H9 (cell line): ENCODE measurements around the gene UGT1A8. TPM values are rescaled to one million over a fixed set of nuclear protein-coding genes. Genes with fewer than 3 reads are reported as not detected.

Source experiments
- DNase-seq: peaks from one replicate; pipeline ENCODE4 v3.0.0-alpha.2; 2017
- H2AFZ ChIP-seq: one replicate; pipeline ENCODE4 v1.6.1; 2013; ENCODE audit warnings: mild to moderate bottlenecking, low read length, control low read depth, moderate library complexity
- H2AK5ac ChIP-seq: 2 replicates; pipeline ENCODE4 v1.6.1; 2013; ENCODE audit warnings: low read length, control low read depth, mixed read lengths; ENCODE audit not compliant: insufficient read length
- H2BK120ac ChIP-seq: one replicate; pipeline ENCODE4 v1.6.1; 2013; ENCODE audit warnings: low read depth, mild to moderate bottlenecking, low read length, control low read depth, inconsistent platforms; ENCODE audit not compliant: poor library complexity, severe bottlenecking
- H2BK12ac ChIP-seq: 2 replicates; pipeline ENCODE4 v1.6.1; 2013; ENCODE audit warnings: low read length, control low read depth, mixed read lengths, low read depth; ENCODE audit not compliant: insufficient read length
- H2BK15ac ChIP-seq: 2 replicates; pipeline ENCODE4 v1.6.1; 2013; ENCODE audit warnings: low read depth, low read length, control low read depth
- H2BK20ac ChIP-seq: one replicate; pipeline ENCODE4 v1.6.1; 2013; ENCODE audit warnings: low read depth, mild to moderate bottlenecking, low read length, control low read depth, inconsistent platforms; ENCODE audit not compliant: poor library complexity, severe bottlenecking
- H2BK5ac ChIP-seq: 2 replicates; pipeline ENCODE4 v1.6.1; 2013; ENCODE audit warnings: low read length, control low read depth, mixed read lengths; ENCODE audit not compliant: insufficient read length
- H3K14ac ChIP-seq: 2 replicates; pipeline ENCODE4 v1.6.1; 2013; ENCODE audit warnings: low read length, control low read depth; ENCODE audit not compliant: insufficient read depth
- H3K18ac ChIP-seq: 2 replicates; pipeline ENCODE4 v1.6.1; 2013; ENCODE audit warnings: low read depth, mild to moderate bottlenecking, mixed read lengths, low read length, control low read depth; ENCODE audit not compliant: insufficient read length
- H3K23ac ChIP-seq: 2 replicates; pipeline ENCODE4 v1.6.1; 2013; ENCODE audit warnings: low read length, control low read depth, mixed read lengths, low read depth; ENCODE audit not compliant: insufficient read length
- H3K23me2 ChIP-seq: 2 replicates; pipeline ENCODE4 v1.6.1; 2013; ENCODE audit warnings: low read depth, mild to moderate bottlenecking, mixed read lengths, low read length, control low read depth; ENCODE audit not compliant: insufficient read length, poor library complexity, severe bottlenecking
- H3K27ac ChIP-seq: 2 replicates; pipeline ENCODE4 v1.5.1; 2013; ENCODE audit warnings: low read length, control low read depth, mixed read lengths, low read depth; ENCODE audit not compliant: insufficient read length
- H3K27me3 ChIP-seq: 2 replicates; pipeline ENCODE4 v1.6.1; 2013; ENCODE audit warnings: low read length, control low read depth, inconsistent platforms; ENCODE audit not compliant: insufficient read depth
- H3K4ac ChIP-seq: 2 replicates; pipeline ENCODE4 v1.6.1; 2013; ENCODE audit warnings: low read depth, mild to moderate bottlenecking, control low read depth, inconsistent platforms, low read length, moderate library complexity
- H3K4me1 ChIP-seq: 2 replicates; pipeline ENCODE4 v1.6.1; 2013; ENCODE audit warnings: low read length, control low read depth, inconsistent platforms; ENCODE audit not compliant: insufficient read depth
- H3K4me2 ChIP-seq: 2 replicates; pipeline ENCODE4 v1.6.1; 2013; ENCODE audit warnings: low read length, control low read depth, mixed read lengths; ENCODE audit not compliant: insufficient read length, insufficient read depth
- H3K56ac ChIP-seq: 2 replicates; pipeline ENCODE4 v1.6.1; 2013; ENCODE audit warnings: low read depth, mild to moderate bottlenecking, mixed read lengths, low read length, control low read depth; ENCODE audit not compliant: insufficient read length
- H3K79me1 ChIP-seq: 2 replicates; pipeline ENCODE4 v1.6.1; 2013; ENCODE audit warnings: low read depth, mild to moderate bottlenecking, moderate library complexity, low read length, control low read depth, inconsistent platforms; ENCODE audit not compliant: insufficient read depth, poor library complexity, severe bottlenecking
- H3K79me2 ChIP-seq: 2 replicates; pipeline ENCODE4 v1.6.1; 2013; ENCODE audit warnings: low read length, control low read depth, inconsistent platforms; ENCODE audit not compliant: insufficient read depth
- H3K9ac ChIP-seq: 2 replicates; pipeline ENCODE4 v1.6.1; 2013; ENCODE audit warnings: low read length, control low read depth, mixed read lengths; ENCODE audit not compliant: insufficient read length; ENCODE audit errors: extremely low read depth
- H3K9me3 ChIP-seq: one replicate; pipeline ENCODE4 v1.6.1; 2013; ENCODE audit warnings: low read depth, low read length, inconsistent platforms; ENCODE audit not compliant: control insufficient read depth
- H3T11ph ChIP-seq: one replicate; pipeline ENCODE4 v1.6.1; 2013; ENCODE audit warnings: mild to moderate bottlenecking, low read length, control low read depth, inconsistent platforms
- H4K20me1 ChIP-seq: one replicate; pipeline ENCODE4 v1.6.1; 2013; ENCODE audit not compliant: control insufficient read depth, insufficient read length, insufficient read depth
- H4K5ac ChIP-seq: 2 replicates; pipeline ENCODE4 v1.6.1; 2013; ENCODE audit warnings: low read depth, mild to moderate bottlenecking, mixed read lengths, low read length, control low read depth; ENCODE audit not compliant: insufficient read length
- H4K8ac ChIP-seq: replicated peaks from 2 replicates; pipeline ENCODE4 v1.6.1; 2013; ENCODE audit warnings: low read length, control low read depth, mixed read lengths, low read depth; ENCODE audit not compliant: insufficient read length
- H4K91ac ChIP-seq: 2 replicates; pipeline ENCODE4 v1.6.1; 2013; ENCODE audit warnings: low read depth, mild to moderate bottlenecking, moderate library complexity, mixed read lengths, low read length, control low read depth; ENCODE audit not compliant: insufficient read length
- H3K27ac Mint-ChIP-seq, 3 experiments: 2 replicates in 2 of 3; 3 replicates in 1 of 3; pipeline ENCODE4 v1.8.0; 2020 to 2021; ENCODE audit warnings: mixed read lengths in 3 of 3, mild to moderate bottlenecking in 1 of 3, moderate library complexity in 1 of 3
- H3K27me3 Mint-ChIP-seq: 2 replicates; pipeline ENCODE4 v1.8.0; 2021; ENCODE audit warnings: low read depth, mild to moderate bottlenecking, moderate library complexity, mixed read lengths
- H3K36me3 Mint-ChIP-seq, 3 experiments: 2 replicates in 2 of 3; 3 replicates in 1 of 3; pipeline ENCODE4 v1.8.0; 2020 to 2021; ENCODE audit warnings: low read depth in 3 of 3, mixed read lengths in 3 of 3; ENCODE audit not compliant: insufficient read depth in 1 of 3
- H3K4me1 Mint-ChIP-seq, 2 experiments: 2 replicates each; pipeline ENCODE4 v1.8.0; 2020; ENCODE audit warnings: mixed read lengths in 2 of 2
- H3K4me3 Mint-ChIP-seq, 2 experiments: 2 replicates in 1 of 2; 3 replicates in 1 of 2; pipeline ENCODE4 v1.8.0; 2020 to 2021; ENCODE audit warnings: mild to moderate bottlenecking in 2 of 2, mixed read lengths in 2 of 2, moderate library complexity in 1 of 2
- H3K9me3 Mint-ChIP-seq, 2 experiments: 2 replicates in 1 of 2; 3 replicates in 1 of 2; pipeline ENCODE4 v1.8.0; 2020; ENCODE audit warnings: mild to moderate bottlenecking in 2 of 2, mixed read lengths in 2 of 2, moderate library complexity in 1 of 2
- WGBS: extraction: QIAGEN DNeasy Blood & Tissue Kit; methylation state at CpG from one replicate; pipeline ENCODE4 v1.1.7; 2013; ENCODE audit warnings: missing lambda C conversion rate, low lambda C conversion rate, mixed read lengths; ENCODE audit not compliant: insufficient read length; ENCODE audit errors: extremely low coverage; 5-methylcytosine and 5-hydroxymethylcytosine counted together
- total RNA-seq: library from RNA; stranded (reverse); gene quantifications from 2 replicates; pipeline ENCODE4 v1.2.1, GENCODE V29; 2021
- TF ChIP-seq, protein P1 (sequence below): fragments of 200-600 bp; sonication (generic); conservative IDR thresholded peaks from 3 replicates; pipeline ENCODE4 v1.8.0; 2021; ENCODE audit warnings: antibody characterized with exemption, mild to moderate bottlenecking

Gene UGT1A8
- total RNA-seq, 1 experiment from 2014 or later: not detected

DNA sequence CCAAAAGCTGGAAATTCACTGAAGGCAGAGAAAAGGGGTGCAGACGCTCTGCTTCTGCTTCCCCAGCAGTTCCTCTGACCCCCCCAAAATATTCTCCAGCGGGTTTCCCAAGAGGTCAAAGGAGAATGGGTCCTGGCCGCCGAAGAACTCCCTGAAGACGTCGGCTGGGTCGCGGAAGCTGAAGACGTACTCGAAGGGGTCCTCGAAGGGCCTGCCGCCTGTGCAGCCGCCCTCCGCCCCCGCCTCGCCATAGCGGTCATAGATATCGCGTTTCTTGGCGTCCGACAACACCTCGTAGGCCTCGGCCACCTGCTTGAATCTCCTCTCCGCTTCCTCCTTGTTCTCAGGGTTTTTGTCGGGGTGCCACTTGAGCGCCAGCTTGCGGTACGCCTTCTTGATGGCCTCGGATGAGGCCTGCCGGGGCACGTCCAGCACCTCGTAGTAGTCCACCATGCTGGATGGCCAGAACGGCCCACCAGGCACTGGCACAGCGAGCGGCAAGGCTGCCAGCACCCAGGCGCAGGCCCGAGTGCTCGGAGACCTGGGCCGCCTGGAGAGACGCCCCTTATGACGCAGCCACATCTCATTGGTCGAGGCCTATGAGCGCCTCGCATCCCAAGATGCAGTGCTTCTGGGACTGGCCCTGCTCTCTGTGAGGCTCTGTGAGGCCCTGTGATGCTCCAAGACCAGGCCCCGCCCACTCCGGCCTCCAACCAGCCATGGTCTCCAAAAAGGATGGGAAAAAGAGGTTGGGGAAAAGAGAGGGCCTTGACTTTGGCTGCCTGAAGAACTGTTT, 126.2 kb downstream of the UGT1A8 start:
- Histone ChIP-seq H3K23ac (no peak overlapping the region), H2BK5ac (no peak overlapping the region), H2BK20ac (no peak overlapping the region), H3K4me2 (no peak overlapping the region), H3K23me2 (no peaks in the 10 kb centered on the region), H3K4me1 (no peaks in the 10 kb centered on the region), H4K8ac (no peak overlapping the region), H3K27ac (no peak overlapping the region), H3K4ac (no peak overlapping the region), H2BK12ac (no peak overlapping the region), H3T11ph (no peak overlapping the region), H3K27me3 (no peaks in the 10 kb centered on the region), H3K79me2 (no peaks in the 10 kb centered on the region), H3K14ac (no peak overlapping the region; the same call in 1 of the 2 replicates), H3K9ac (no peak overlapping the region), H2BK15ac (no peak overlapping the region), H4K91ac (no peak overlapping the region), H4K5ac (no peak overlapping the region), H3K56ac (no peak overlapping the region), H2AFZ (no peak overlapping the region), H3K79me1 (no peaks in the 10 kb centered on the region), H3K9me3 (no peaks in the 10 kb centered on the region), H3K18ac (no peak overlapping the region), H4K20me1 (no peaks in the 10 kb centered on the region), H2BK120ac (no peak overlapping the region), H2AK5ac (no peak overlapping the region)
- Mint-ChIP-seq H3K9me3 (peaks cover 11 to 16% of the 10 kb centered on the region in 2 experiments), H3K27ac (no peak overlapping the region), H3K4me3 (no peak overlapping the region), H3K36me3 (peaks cover 0 to 3% (median 0%) of the 10 kb centered on the region in 3 experiments; a peak in 1 of 7 replicates), H3K4me1 (no peaks in the 10 kb centered on the region), H3K27me3 (peaks cover 6% of the 10 kb centered on the region)
- DNase-seq: no peak
- TF ChIP-seq, protein P1, sequence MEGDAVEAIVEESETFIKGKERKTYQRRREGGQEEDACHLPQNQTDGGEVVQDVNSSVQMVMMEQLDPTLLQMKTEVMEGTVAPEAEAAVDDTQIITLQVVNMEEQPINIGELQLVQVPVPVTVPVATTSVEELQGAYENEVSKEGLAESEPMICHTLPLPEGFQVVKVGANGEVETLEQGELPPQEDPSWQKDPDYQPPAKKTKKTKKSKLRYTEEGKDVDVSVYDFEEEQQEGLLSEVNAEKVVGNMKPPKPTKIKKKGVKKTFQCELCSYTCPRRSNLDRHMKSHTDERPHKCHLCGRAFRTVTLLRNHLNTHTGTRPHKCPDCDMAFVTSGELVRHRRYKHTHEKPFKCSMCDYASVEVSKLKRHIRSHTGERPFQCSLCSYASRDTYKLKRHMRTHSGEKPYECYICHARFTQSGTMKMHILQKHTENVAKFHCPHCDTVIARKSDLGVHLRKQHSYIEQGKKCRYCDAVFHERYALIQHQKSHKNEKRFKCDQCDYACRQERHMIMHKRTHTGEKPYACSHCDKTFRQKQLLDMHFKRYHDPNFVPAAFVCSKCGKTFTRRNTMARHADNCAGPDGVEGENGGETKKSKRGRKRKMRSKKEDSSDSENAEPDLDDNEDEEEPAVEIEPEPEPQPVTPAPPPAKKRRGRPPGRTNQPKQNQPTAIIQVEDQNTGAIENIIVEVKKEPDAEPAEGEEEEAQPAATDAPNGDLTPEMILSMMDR: no peak
- no CpG with 5 or more reads among the region's 46 CpGs for WGBS
